Endothelial cell of umbilical vein (primary cell): ENCODE results near the gene PCDHGB7. TPM values are rescaled to one million over a fixed set of nuclear protein-coding genes. Genes with fewer than 3 reads are reported as not detected.

Experiments used
- BruUV-seq: library from RNA; stranded (reverse); fragments of 400-500 nt; replicated peaks from 2 replicates; lab custom pipeline; 2021; lab: Mats Ljungman, UMichigan
- CTCF ChIA-PET: fragments of 300-600, 350-600 bp; sonication (Branson Sonifier 250); formaldehyde crosslinking; loops from one replicate; lab custom pipeline; 2021; ENCODE audit warnings: antibody characterized with exemption, inconsistent platforms; lab: Charles Lee
- POLR2A ChIA-PET: fragments of 300-600, 350-600 bp; sonication (Branson Sonifier 250); formaldehyde crosslinking; loops from one replicate; lab custom pipeline; 2021; ENCODE audit warnings: antibody characterized with exemption, inconsistent platforms; lab: Charles Lee
- DNase-seq: peaks from one replicate; pipeline ENCODE4 v3.0.0-alpha.2; 2011; ENCODE audit warnings: low read depth, low spot score
- FAIRE-seq: peaks from 2 replicates; lab custom pipeline; 2011; peaks lifted over from hg19 to GRCh38; lab: Jason Lieb, UNC
- H2AFZ ChIP-seq: 2 replicates; pipeline ENCODE4 v1.6.0; 2012; ENCODE audit warnings: low read depth, low read length, control low read depth, inconsistent platforms
- H3K27ac ChIP-seq: 2 replicates; pipeline ENCODE4 v1.5.1; 2011; ENCODE audit warnings: low read depth, mild to moderate bottlenecking, control low read depth, low read length, moderate library complexity; ENCODE audit not compliant: insufficient read depth
- H3K27me3 ChIP-seq, 2 experiments: 2 replicates each; pipeline versions ENCODE4 v1.6.0 to v1.6.1; 2011; ENCODE audit warnings: low read length in 2 of 2, mixed read lengths in 1 of 2; ENCODE audit not compliant: control insufficient read depth in 2 of 2, insufficient read depth in 2 of 2
- H3K36me3 ChIP-seq, 2 experiments: 2 replicates in 1 of 2; 3 replicates in 1 of 2; pipeline ENCODE4 v1.5.1; 2011; ENCODE audit warnings: low read length in 2 of 2, mild to moderate bottlenecking in 1 of 2, moderate library complexity in 1 of 2; ENCODE audit not compliant: control insufficient read depth in 2 of 2, insufficient read depth in 2 of 2; ENCODE audit errors: extremely low read depth in 1 of 2
- H3K4me1 ChIP-seq: 3 replicates; pipeline ENCODE4 v1.5.1; 2011; ENCODE audit warnings: mild to moderate bottlenecking, low read length; ENCODE audit not compliant: control insufficient read depth, insufficient read depth; ENCODE audit errors: extremely low read depth
- H3K4me2 ChIP-seq: 2 replicates; pipeline ENCODE4 v1.6.1; 2011; ENCODE audit warnings: low read length, control low read depth, mixed read lengths; ENCODE audit not compliant: insufficient read depth
- H3K4me3 ChIP-seq, 3 experiments: fragments of 200-600 bp in 1 of 3; sonication (generic), shearing (Covaris generic) in 1 of 3; replicated peaks in 1 of 3; 2 replicates each; pipeline ENCODE4 v1.5.1; 2011 to 2016; ENCODE audit warnings: control low read depth in 3 of 3, low read length in 3 of 3, mild to moderate bottlenecking in 2 of 3, inconsistent platforms in 1 of 3, low read depth in 1 of 3, moderate library complexity in 1 of 3; ENCODE audit not compliant: insufficient read depth in 1 of 3
- H3K79me2 ChIP-seq: 2 replicates; pipeline ENCODE4 v1.6.0; 2012; ENCODE audit warnings: low read length, inconsistent platforms; ENCODE audit not compliant: control insufficient read depth, insufficient read depth
- H3K9ac ChIP-seq: replicated peaks from 2 replicates; pipeline ENCODE3; 2011; ENCODE audit warnings: low read length, control low read depth; ENCODE audit not compliant: insufficient read depth; ENCODE audit errors: extremely low read depth
- H3K9me1 ChIP-seq: replicated peaks from 3 replicates; pipeline ENCODE4 v1.6.0; 2011; ENCODE audit warnings: mild to moderate bottlenecking, low read length; ENCODE audit not compliant: control insufficient read depth, insufficient read depth; ENCODE audit errors: extremely low read depth
- H3K9me3 ChIP-seq: replicated peaks from 2 replicates; pipeline ENCODE4 v1.5.1; 2012; ENCODE audit warnings: low read length, inconsistent platforms; ENCODE audit not compliant: control insufficient read depth, insufficient read depth
- H4K20me1 ChIP-seq: replicated peaks from 2 replicates; pipeline ENCODE3; 2011; ENCODE audit warnings: mild to moderate bottlenecking, low read length; ENCODE audit not compliant: control insufficient read depth, insufficient read depth; ENCODE audit errors: extremely low read depth
- CTCF ChIP-seq, 2 donors: IDR thresholded peaks; 1 replicate in 1 of 2; 2 replicates in 1 of 2; pipeline ENCODE4 v1.5.1; 2011; ENCODE audit warnings: low read length in 2 of 2, mild to moderate bottlenecking in 2 of 2, moderate library complexity in 2 of 2, control low read depth in 1 of 2, inconsistent platforms in 1 of 2, low read depth in 1 of 2; ENCODE audit not compliant: insufficient read depth in 1 of 2; ENCODE audit errors: extremely low read depth in 1 of 2
- EZH2 ChIP-seq: IDR thresholded peaks from 2 replicates; pipeline ENCODE4 v1.6.1; 2012; ENCODE audit warnings: borderline replicate concordance, low read depth, mild to moderate bottlenecking, moderate library complexity, low read length, inconsistent platforms; ENCODE audit not compliant: severe bottlenecking
- FOS ChIP-seq: IDR thresholded peaks from 2 replicates; pipeline ENCODE4 v1.6.1; 2011; ENCODE audit warnings: mild to moderate bottlenecking, low read length, moderate library complexity, borderline replicate concordance; ENCODE audit not compliant: insufficient read depth
- GATA2 ChIP-seq: IDR thresholded peaks from 2 replicates; pipeline ENCODE4 v1.7.0; 2011; ENCODE audit warnings: low read depth, mild to moderate bottlenecking, moderate library complexity, mixed read lengths, low read length; ENCODE audit not compliant: insufficient read length, insufficient read depth
- JUN ChIP-seq: IDR thresholded peaks from 2 replicates; pipeline ENCODE4 v1.6.1; 2011; ENCODE audit warnings: borderline replicate concordance, low read depth; ENCODE audit not compliant: insufficient read length, insufficient read depth
- MAX ChIP-seq: IDR thresholded peaks from 2 replicates; pipeline ENCODE4 v1.6.1; 2011; ENCODE audit not compliant: insufficient read depth, insufficient read length
- MYC ChIP-seq: IDR thresholded peaks from one replicate; pipeline ENCODE4 v1.6.1; 2011; ENCODE audit warnings: mild to moderate bottlenecking, low read depth, low read length
- POLR2A ChIP-seq: IDR thresholded peaks from 2 replicates; pipeline ENCODE4 v1.6.1; 2012; ENCODE audit warnings: low read depth, mild to moderate bottlenecking, control low read depth, low read length
- POLR2AphosphoS5 ChIP-seq: IDR thresholded peaks from 2 replicates; pipeline ENCODE4 v1.6.1; 2012; ENCODE audit warnings: low read depth, mild to moderate bottlenecking, control low read depth, low read length, moderate library complexity; ENCODE audit not compliant: insufficient read depth
- dilution Hi-C: fragments of 300-500 bp; cut with MboI; formaldehyde crosslinking; loops from one replicate; pipeline ENCODE4 v1.15.0; 2019; ENCODE audit warnings: low sequenced_read_pairs; ENCODE audit not compliant: extremely low pct_ligation_motif_present
- intact Hi-C: fragments of 100-400 bp; cut with micrococcal nuclease; formaldehyde crosslinking; loops from one replicate; pipeline ENCODE4 v1.10.0; 2022
- polyA plus RNA-seq, 4 experiments: library from polyadenylated mRNA; depleted of rRNA in 3 of 4; stranded (reverse) in 3 of 4; unstranded in 1 of 4; fragments of >200 nt; gene quantifications; 2 replicates each; pipeline versions ENCODE4 v1.2.1 to v1.2.3, GENCODE V29; 2011 to 2012; ENCODE audit warnings: missing spikeins in 1 of 4
- total RNA-seq: library from RNA; stranded (reverse); gene quantifications from 2 replicates; pipeline ENCODE4 v1.2.3, GENCODE V29; 2021

The PCDHGB7 gene
- total and polyA plus RNA-seq, 2 donors (not counting 3 experiments of a cell fraction or from before 2014, with no cell fraction given), result 6.5 to 13.0 TPM

GRCh38 chr5:141421489-141421855, 4.0 kb downstream of the PCDHGB7 start:
- no peaks in the 10 kb centered on the region for H3K79me2 ChIP-seq
- BruUV-seq, result no TSS peak
- TF ChIP-seq FOS, result no peak
- no peak for TF ChIP-seq GATA2
- H4K20me1 ChIP-seq, result no peaks in the 10 kb centered on the region
- CTCF ChIA-PET, result interaction anchor here (0.6 to 11.3 kb wide), 40 partner anchors 9 to 212 kb away, joined by 3 to 335 read pairs (median 6); partner anchors contain the start of genes DIAPH1, PCDHB12, PCDHGA1 and PCDHGA10
- peak overlapping the region; percentile 90 for H3K4me2 ChIP-seq
- peaks cover 8% of the 10 kb centered on the region for H3K9me3 ChIP-seq
- H3K27ac ChIP-seq, result no peak overlapping the region
- no peaks in the 10 kb centered on the region for H3K36me3 ChIP-seq
- intact Hi-C loops (loop anchor here (1.0 to 5.0 kb wide), 4 partner anchors 9 to 103 kb away; partner anchors contain the start of genes PCDHGA12, PCDHGA6 and PCDHGB3), dilution Hi-C loops (no loop called here)
- no peak for FAIRE-seq
- H3K4me1 ChIP-seq, result peaks cover 15% of the 10 kb centered on the region
- no peak overlapping the region for H3K9ac ChIP-seq
- H3K4me3 ChIP-seq, result peak overlapping the region; percentile 39 to 83 (median 66)
- H3K27me3 ChIP-seq, result peaks cover 38 to 84% of the 10 kb centered on the region in 2 experiments
- H2AFZ ChIP-seq, result peak overlapping the region; percentile 84
- DNase-seq, result no peak
- POLR2A ChIA-PET, result interaction anchor here (1.9 to 2.2 kb wide), 2 partner anchors 9 to 137 kb away, joined by 8 read pairs; partner anchors contain the start of gene PCDHGA12
- no peaks in the 10 kb centered on the region for H3K9me1 ChIP-seq

- intact Hi-C loops, result loop anchor here (5.0 kb wide), 1 partner anchor 51 kb away; the partner anchor contains the start of genes PCDHGA6 and PCDHGB3
- Histone ChIP-seq H3K27me3 (peaks cover 46 to 94% of the 10 kb centered on the region in 2 experiments), H3K9ac (no peak overlapping the region), H2AFZ (no peak overlapping the region), H3K4me1 (peaks cover 14% of the 10 kb centered on the region), H3K79me2 (no peaks in the 10 kb centered on the region), H4K20me1 (no peaks in the 10 kb centered on the region), H3K4me3 (no peak overlapping the region), H3K9me1 (no peaks in the 10 kb centered on the region), H3K27ac (no peak overlapping the region), H3K36me3 (no peaks in the 10 kb centered on the region), H3K9me3 (peaks cover 8% of the 10 kb centered on the region), H3K4me2 (no peak overlapping the region)
- POLR2A ChIA-PET, result no interaction called here
- FAIRE-seq (no peak), DNase-seq (no peak)
- dilution Hi-C loops, result no loop called here
- TF ChIP-seq GATA2 (no peak), MYC (no peak), FOS (no peak), POLR2AphosphoS5 (no peak), CTCF (IDR thresholded peaks at IDR 0.05; ENCODE audit: extremely low read depth in 1 of 2, insufficient read depth in 1 of 2, low read depth in 1 of 2, low read length in 2 of 2) (no peak), EZH2 (no peak), JUN (no peak), MAX (no peak), POLR2A (no peak)
- CTCF ChIA-PET, result interaction anchor here (2.0 to 3.8 kb wide), 5 partner anchors 8 to 102 kb away, joined by 8 to 149 read pairs (median 10); partner anchors contain the start of genes PCDHGA10, PCDHGA12 and PCDHGB4
- no TSS peak for BruUV-seq
Measured at GRCh38 chr5:141422742-141423291, 5.3 kb downstream of the PCDHGB7 start.
